HepG2 (cell line): ENCODE results near the gene RSAD2. TPM values are rescaled to one million over a fixed set of nuclear protein-coding genes. Genes with fewer than 3 reads are reported as not detected.

Source experiments
- ATAC-seq: fragments of 200-7000 bp; cut with Tn5 transposase; 3 replicates; pipeline ENCODE4 v1.9.1; 2020; ENCODE audit warnings: mild to moderate bottlenecking, moderate library complexity
- BruUV-seq: library from RNA; stranded (reverse); fragments of 400-500 nt; replicated peaks from 2 replicates; lab custom pipeline; 2021; lab: Mats Ljungman, UMichigan
- CTCF ChIA-PET: fragments of 300-600 bp; formaldehyde crosslinking; extraction: SDS; loops from one replicate; lab custom pipeline; 2021; ENCODE audit warnings: low total read pairs, inconsistent platforms, low intra/inter-chr PET ratio; lab: Yijun Ruan, JAX
- POLR2A ChIA-PET: fragments of 350-600 bp; sonication (Branson Sonifier 250); formaldehyde crosslinking; loops from one replicate; lab custom pipeline; 2020; ENCODE audit warnings: antibody characterized with exemption, inconsistent platforms; lab: Yijun Ruan, JAX
- DNase-seq: peaks from one replicate; pipeline ENCODE4 v3.0.0-alpha.2; 2015; ENCODE audit warnings: low spot score
- FAIRE-seq: peaks from 3 replicates; lab custom pipeline; 2011; peaks lifted over from hg19 to GRCh38; lab: Jason Lieb, UNC
- H2AFZ ChIP-seq: one replicate; pipeline ENCODE4 v1.6.1; 2011; ENCODE audit warnings: low read length, inconsistent platforms
- H3K27ac ChIP-seq: fragments of 300-600 bp; 3 replicates; pipeline ENCODE4 v1.8.0; 2011; ENCODE audit warnings: mixed run types, mild to moderate bottlenecking, mixed read lengths, low read length, inconsistent platforms; ENCODE audit not compliant: insufficient read depth; ENCODE audit errors: extremely low read length
- H3K27me3 ChIP-seq, 2 experiments: fragments of 200-600 bp in 1 of 2; 2 replicates in 1 of 2; 3 replicates in 1 of 2; pipeline versions ENCODE4 v1.6.0 to v1.8.0; 2011; ENCODE audit warnings: low read length in 2 of 2, mild to moderate bottlenecking in 2 of 2, moderate library complexity in 2 of 2, inconsistent platforms in 1 of 2; ENCODE audit not compliant: insufficient read depth in 2 of 2, control insufficient read depth in 1 of 2
- H3K36me3 ChIP-seq, 2 experiments: fragments of 200-600 bp in 1 of 2; replicated peaks in 1 of 2; 2 replicates in 1 of 2; 3 replicates in 1 of 2; pipeline versions ENCODE4 v1.5.1 to v1.8.0; 2011; ENCODE audit warnings: low read length in 2 of 2, inconsistent platforms in 1 of 2; ENCODE audit not compliant: insufficient read depth in 2 of 2, control insufficient read depth in 1 of 2
- H3K4me1 ChIP-seq: 2 replicates; pipeline ENCODE4 v1.5.1; 2012; ENCODE audit warnings: low read length, inconsistent platforms; ENCODE audit not compliant: insufficient read depth
- H3K4me2 ChIP-seq: 2 replicates; pipeline ENCODE4 v1.6.0; 2011; ENCODE audit warnings: low read depth, low read length, inconsistent platforms
- H3K4me3 ChIP-seq, 3 experiments: fragments of 200-600 bp in 1 of 3; sonication (generic), shearing (Covaris generic) in 1 of 3; replicated peaks in 1 of 3; 2 replicates each; pipeline ENCODE4 v1.5.1; 2011 to 2016; ENCODE audit warnings: low read length in 3 of 3, inconsistent platforms in 2 of 3, low read depth in 2 of 3, mild to moderate bottlenecking in 2 of 3, control low read depth in 1 of 3, mixed read lengths in 1 of 3; ENCODE audit not compliant: insufficient read depth in 1 of 3
- H3K79me2 ChIP-seq: one replicate; pipeline ENCODE4 v1.6.1; 2011; ENCODE audit warnings: low read length, inconsistent platforms; ENCODE audit not compliant: insufficient read depth
- H3K9ac ChIP-seq: 2 replicates; pipeline ENCODE4 v1.6.0; 2011; ENCODE audit warnings: mild to moderate bottlenecking, low read depth, low read length, inconsistent platforms; ENCODE audit not compliant: insufficient read depth
- H3K9me3 ChIP-seq: 2 replicates; pipeline ENCODE4 v1.5.1; 2012; ENCODE audit warnings: mild to moderate bottlenecking, low read length
- H4K20me1 ChIP-seq: 2 replicates; pipeline ENCODE4 v1.6.0; 2011; ENCODE audit warnings: inconsistent platforms, mild to moderate bottlenecking, low read length, moderate library complexity; ENCODE audit not compliant: insufficient read depth
- MTF2 ChIP-seq: sonication (generic); formaldehyde crosslinking; IDR thresholded peaks from 2 replicates; pipeline ENCODE4 v1.5.0; 2020; ENCODE audit warnings: missing genetic modification reagents, borderline replicate concordance
- NPAS2 ChIP-seq: sonication (generic); formaldehyde crosslinking; IDR thresholded peaks from 2 replicates; pipeline ENCODE4 v1.8.0; 2022; ENCODE audit warnings: mild to moderate bottlenecking, missing genetic modification reagents, borderline replicate concordance
- PAF1 ChIP-seq: IDR thresholded peaks from 2 replicates; pipeline ENCODE4 v1.6.1; 2016; ENCODE audit warnings: missing genetic modification reagents, missing compliant biosample characterization
- RAD51 ChIP-seq: fragments of 450-650 bp; IDR thresholded peaks from 2 replicates; pipeline ENCODE4 v1.6.1; 2016; ENCODE audit warnings: borderline replicate concordance
- RBM22 ChIP-seq: fragments of 200-400 bp; formaldehyde crosslinking; optimal IDR thresholded peaks from 2 replicates; pipeline ENCODE3; 2017; ENCODE audit warnings: mild to moderate bottlenecking, low read length, moderate library complexity
- RNF2 ChIP-seq: fragments of 450-650 bp; conservative IDR thresholded peaks from 2 replicates; pipeline ENCODE4 v1.6.1; 2016; ENCODE audit warnings: low read depth
- SOX5 ChIP-seq: IDR thresholded peaks from 2 replicates; pipeline ENCODE4 v1.6.1; 2016; ENCODE audit warnings: borderline replicate concordance
- ZNF235 ChIP-seq: sonication (generic); formaldehyde crosslinking; IDR thresholded peaks from 2 replicates; pipeline ENCODE4 v1.8.1; 2023; ENCODE audit warnings: mild to moderate bottlenecking, missing genetic modification reagents, borderline replicate concordance
- ZNF484 ChIP-seq: sonication (generic); formaldehyde crosslinking; IDR thresholded peaks from 2 replicates; pipeline ENCODE4 v1.5.1; 2020; ENCODE audit warnings: mild to moderate bottlenecking, low read depth, missing genetic modification reagents, borderline replicate concordance
- WGBS: methylation state at CpG from one replicate; pipeline ENCODE4 v1.1.6; 2017; ENCODE audit warnings: low lambda C conversion rate; 5-methylcytosine and 5-hydroxymethylcytosine counted together
- in situ Hi-C: cut with HindIII; loops from 2 replicates; pipeline ENCODE4 v1.10.0; 2017; ENCODE audit warnings: low pct_unique_long_range_greater_than_20kb; ENCODE audit not compliant: extremely low pct_ligation_motif_present
- intact Hi-C: fragments of 100-400 bp; cut with micrococcal nuclease; formaldehyde crosslinking; loops from one replicate; pipeline ENCODE4 v1.10.0; 2022; ENCODE audit not compliant: unreplicated experiment
- polyA plus RNA-seq, 8 experiments: library from polyadenylated mRNA; depleted of rRNA in 3 of 8; stranded (reverse) in 7 of 8; unstranded in 1 of 8; fragments of >200 nt; fragmentation: Illumina TruSeq in 4 of 8; extraction: Trizol in 4 of 8; gene quantifications; 2 replicates each; pipeline versions ENCODE4 v1.2.1 to v1.2.3, GENCODE V29; 2011 to 2016; ENCODE audit warnings: low read depth in 4 of 8, missing spikeins in 1 of 8, mixed read lengths in 1 of 8; ENCODE audit not compliant: insufficient read depth in 1 of 8
- total RNA-seq, 5 experiments: library from RNA; depleted of rRNA; stranded (reverse); fragments of >200 nt; fragmentation: Illumina TruSeq; extraction: Trizol; gene quantifications; 2 replicates each; pipeline ENCODE4 v1.2.3, GENCODE V29; 2016; ENCODE audit warnings: low read depth in 1 of 5
- TF ChIP-seq, protein P1 (sequence below): sonication (generic); formaldehyde crosslinking; IDR thresholded peaks from 2 replicates; pipeline ENCODE4 v1.8.0; 2022; ENCODE audit warnings: mild to moderate bottlenecking, missing genetic modification reagents, borderline replicate concordance
- TF ChIP-seq, protein P2 (sequence below): IDR thresholded peaks from 2 replicates; pipeline ENCODE4 v1.6.1; 2016; ENCODE audit warnings: low read depth, missing genetic modification reagents, missing compliant biosample characterization
- TF ChIP-seq, protein P3 (sequence below): sonication (generic); formaldehyde crosslinking; IDR thresholded peaks from 2 replicates; pipeline ENCODE4 v1.4.0; 2020; ENCODE audit warnings: mild to moderate bottlenecking, missing genetic modification reagents

RSAD2 gene
- total and polyA plus RNA-seq, 2 of the 13 experiments (the other 11 are each of a cell fraction or from before 2014, with no cell fraction given): 0.11 TPM; not detected in 1

DNA sequence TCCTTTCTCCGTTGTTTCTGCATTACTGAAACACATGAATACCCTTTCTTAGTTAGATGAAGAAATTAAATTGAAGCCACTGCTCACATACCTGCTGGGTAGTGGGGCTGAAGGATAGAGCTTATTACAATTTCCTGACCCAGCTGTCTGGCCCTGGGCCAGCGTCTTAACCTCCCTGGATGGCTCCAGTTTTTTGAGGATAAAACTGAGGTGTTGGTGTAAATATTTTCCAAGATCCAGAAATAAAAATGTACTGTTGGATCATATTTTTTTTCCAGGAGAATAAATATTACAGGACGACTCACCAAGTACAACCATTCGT is 43.1 kb downstream of the RSAD2 start (continued):
- TF ChIP-seq, protein P1, sequence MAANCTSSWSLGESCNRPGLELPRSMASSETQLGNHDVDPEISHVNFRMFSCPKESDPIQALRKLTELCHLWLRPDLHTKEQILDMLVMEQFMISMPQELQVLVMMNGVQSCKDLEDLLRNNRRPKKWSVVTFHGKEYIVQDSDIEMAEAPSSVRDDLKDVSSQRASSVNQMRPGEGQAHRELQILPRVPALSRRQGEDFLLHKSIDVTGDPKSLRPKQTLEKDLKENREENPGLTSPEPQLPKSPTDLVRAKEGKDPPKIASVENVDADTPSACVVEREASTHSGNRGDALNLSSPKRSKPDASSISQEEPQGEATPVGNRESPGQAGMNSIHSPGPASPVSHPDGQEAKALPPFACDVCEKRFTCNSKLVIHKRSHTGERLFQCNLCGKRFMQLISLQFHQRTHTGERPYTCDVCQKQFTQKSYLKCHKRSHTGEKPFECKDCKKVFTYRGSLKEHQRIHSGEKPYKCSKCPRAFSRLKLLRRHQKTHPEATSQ: no peak

DNA sequence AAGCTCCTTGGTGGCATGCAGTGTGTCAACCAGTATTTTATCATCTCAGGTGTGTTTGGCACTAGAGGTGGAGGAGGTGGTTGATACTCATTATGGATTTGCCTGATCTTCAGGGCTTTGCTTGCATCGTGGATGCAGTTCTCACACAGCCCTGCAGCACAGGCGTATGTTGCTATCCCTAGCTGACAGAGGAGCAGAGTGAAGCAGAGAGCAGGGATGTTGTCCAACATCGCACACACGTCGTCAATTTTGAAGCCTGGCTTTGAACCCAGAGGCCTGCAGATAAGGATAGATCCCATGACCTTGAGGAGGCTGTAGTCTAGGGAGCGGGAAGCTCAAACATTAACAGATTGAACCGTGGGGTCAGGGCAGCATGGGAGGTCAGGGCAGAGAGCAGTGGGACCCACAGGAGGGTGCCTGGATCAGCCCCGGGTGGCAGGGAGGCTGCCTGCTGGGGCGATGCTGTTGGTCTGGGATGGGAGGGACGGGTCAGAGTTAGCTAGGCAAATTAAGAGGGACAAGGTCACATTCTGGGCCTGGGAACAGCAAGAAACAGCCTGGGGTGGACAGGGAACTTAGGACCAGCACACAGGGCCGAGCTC is 43.8 kb downstream of the RSAD2 start:
- intact Hi-C loops: loop anchor here (1.0 to 5.0 kb wide), 4 partner anchors 36 to 161 kb away; no protein-coding TSS in a partner anchor
- H3K4me3 ChIP-seq: peak overlapping the region; percentile 43 to 61 (median 45)
- ATAC-seq (peak; percentile 81), DNase-seq (peak; percentile 96), FAIRE-seq (peak; percentile 97)
- peaks cover 20% of the 10 kb centered on the region for H3K79me2 ChIP-seq
- no TSS peak for BruUV-seq
- in situ Hi-C loops: no loop called here
- 7% methylated on average over 10 of the region's 11 CpGs for WGBS
- H3K27ac ChIP-seq: peak overlapping the region; percentile 57
- ChIA-PET CTCF (interaction anchor here (0.9 kb wide), 1 partner anchor 123 kb away, joined by 3 read pairs; no protein-coding TSS in a partner anchor), POLR2A (interaction anchor here (0.7 to 1.5 kb wide), 5 partner anchors 9 to 110 kb away, joined by 3 to 5 read pairs (median 3); partner anchors contain the start of gene CMPK2)
- no peaks in the 10 kb centered on the region for H3K27me3 ChIP-seq
- H3K9ac ChIP-seq: peak overlapping the region; percentile 44
- peak overlapping the region; percentile 94 for H3K4me2 ChIP-seq
- H3K4me1 ChIP-seq: peaks cover 66% of the 10 kb centered on the region
- H4K20me1 ChIP-seq: peaks cover 15% of the 10 kb centered on the region; the same call in 1 of the 2 replicates
- no peaks in the 10 kb centered on the region for H3K36me3 ChIP-seq
- no peak overlapping the region for H2AFZ ChIP-seq
- no peaks in the 10 kb centered on the region for H3K9me3 ChIP-seq
- TF ChIP-seq ZNF235 (no peak), RAD51 (no peak), PAF1 (CRISPR knock-in tag) (no peak), NPAS2 (CRISPR knock-in tag) (no peak), RNF2 (peak; percentile 62; the same call in 1 of the 2 replicates), RBM22 (no peak), MTF2 (CRISPR knock-in tag) (no peak), SOX5 (CRISPR knock-in tag) (peak; percentile 90), ZNF484 (CRISPR knock-in tag) (no peak)
- TF ChIP-seq, protein P2, sequence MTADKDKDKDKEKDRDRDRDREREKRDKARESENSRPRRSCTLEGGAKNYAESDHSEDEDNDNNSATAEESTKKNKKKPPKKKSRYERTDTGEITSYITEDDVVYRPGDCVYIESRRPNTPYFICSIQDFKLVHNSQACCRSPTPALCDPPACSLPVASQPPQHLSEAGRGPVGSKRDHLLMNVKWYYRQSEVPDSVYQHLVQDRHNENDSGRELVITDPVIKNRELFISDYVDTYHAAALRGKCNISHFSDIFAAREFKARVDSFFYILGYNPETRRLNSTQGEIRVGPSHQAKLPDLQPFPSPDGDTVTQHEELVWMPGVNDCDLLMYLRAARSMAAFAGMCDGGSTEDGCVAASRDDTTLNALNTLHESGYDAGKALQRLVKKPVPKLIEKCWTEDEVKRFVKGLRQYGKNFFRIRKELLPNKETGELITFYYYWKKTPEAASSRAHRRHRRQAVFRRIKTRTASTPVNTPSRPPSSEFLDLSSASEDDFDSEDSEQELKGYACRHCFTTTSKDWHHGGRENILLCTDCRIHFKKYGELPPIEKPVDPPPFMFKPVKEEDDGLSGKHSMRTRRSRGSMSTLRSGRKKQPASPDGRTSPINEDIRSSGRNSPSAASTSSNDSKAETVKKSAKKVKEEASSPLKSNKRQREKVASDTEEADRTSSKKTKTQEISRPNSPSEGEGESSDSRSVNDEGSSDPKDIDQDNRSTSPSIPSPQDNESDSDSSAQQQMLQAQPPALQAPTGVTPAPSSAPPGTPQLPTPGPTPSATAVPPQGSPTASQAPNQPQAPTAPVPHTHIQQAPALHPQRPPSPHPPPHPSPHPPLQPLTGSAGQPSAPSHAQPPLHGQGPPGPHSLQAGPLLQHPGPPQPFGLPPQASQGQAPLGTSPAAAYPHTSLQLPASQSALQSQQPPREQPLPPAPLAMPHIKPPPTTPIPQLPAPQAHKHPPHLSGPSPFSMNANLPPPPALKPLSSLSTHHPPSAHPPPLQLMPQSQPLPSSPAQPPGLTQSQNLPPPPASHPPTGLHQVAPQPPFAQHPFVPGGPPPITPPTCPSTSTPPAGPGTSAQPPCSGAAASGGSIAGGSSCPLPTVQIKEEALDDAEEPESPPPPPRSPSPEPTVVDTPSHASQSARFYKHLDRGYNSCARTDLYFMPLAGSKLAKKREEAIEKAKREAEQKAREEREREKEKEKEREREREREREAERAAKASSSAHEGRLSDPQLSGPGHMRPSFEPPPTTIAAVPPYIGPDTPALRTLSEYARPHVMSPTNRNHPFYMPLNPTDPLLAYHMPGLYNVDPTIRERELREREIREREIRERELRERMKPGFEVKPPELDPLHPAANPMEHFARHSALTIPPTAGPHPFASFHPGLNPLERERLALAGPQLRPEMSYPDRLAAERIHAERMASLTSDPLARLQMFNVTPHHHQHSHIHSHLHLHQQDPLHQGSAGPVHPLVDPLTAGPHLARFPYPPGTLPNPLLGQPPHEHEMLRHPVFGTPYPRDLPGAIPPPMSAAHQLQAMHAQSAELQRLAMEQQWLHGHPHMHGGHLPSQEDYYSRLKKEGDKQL: peak; percentile 34; the same call in 1 of the 2 replicates
- TF ChIP-seq, protein P3, sequence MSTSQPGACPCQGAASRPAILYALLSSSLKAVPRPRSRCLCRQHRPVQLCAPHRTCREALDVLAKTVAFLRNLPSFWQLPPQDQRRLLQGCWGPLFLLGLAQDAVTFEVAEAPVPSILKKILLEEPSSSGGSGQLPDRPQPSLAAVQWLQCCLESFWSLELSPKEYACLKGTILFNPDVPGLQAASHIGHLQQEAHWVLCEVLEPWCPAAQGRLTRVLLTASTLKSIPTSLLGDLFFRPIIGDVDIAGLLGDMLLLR (CRISPR knock-in tag): no peak
